Measurements from ENCODE around the gene RICTOR.

DNA sequence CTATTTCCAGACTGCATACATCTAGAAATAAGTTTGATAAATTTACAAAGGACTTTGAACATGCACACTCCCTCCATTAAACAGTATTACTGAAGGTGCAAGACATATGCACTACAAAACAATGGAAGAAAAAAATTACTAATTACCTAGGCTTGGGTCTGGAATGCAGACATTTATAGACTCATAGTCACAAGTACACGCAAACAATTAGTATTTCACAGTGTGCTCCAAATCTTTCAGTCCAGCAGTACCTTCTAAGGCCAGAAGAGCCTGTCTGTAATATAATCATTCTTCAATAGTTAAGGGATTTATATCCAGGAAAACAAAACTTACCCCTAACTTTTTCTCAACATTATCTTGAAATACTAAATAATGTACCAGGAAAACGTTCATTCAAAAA is 11.2 kb downstream of the RICTOR start:
- TF ChIP-seq POLR2A (IDR thresholded peaks at IDR 0.05; ENCODE audit: low read depth, low read length), result no peak
- TF ChIP-seq CTCF (conservative IDR thresholded peaks at IDR 0.05; ENCODE audit: low read depth, low read length), result no peak
- no peak for TF ChIP-seq RAD21 (IDR thresholded peaks at IDR 0.05; ENCODE audit: low read length)
